OCI-LY7 (cell line): Measurements from ENCODE around the gene PDSS1. TPM values are rescaled to one million over a fixed set of nuclear protein-coding genes. Genes with fewer than 3 reads are reported as not detected.

Experiments
- BruUV-seq: library from RNA; stranded (reverse); fragments of 400-500 nt; replicated peaks from 2 replicates; lab custom pipeline; 2021; lab: Mats Ljungman, UMichigan
- CTCF ChIA-PET: fragments of 300-600 bp; sonication (Branson Sonifier 250); formaldehyde crosslinking; loops from one replicate; lab custom pipeline; 2022; ENCODE audit warnings: antibody characterized with exemption; ENCODE audit not compliant: unreplicated experiment; lab: Charles Lee
- POLR2A ChIA-PET: fragments of 300-600 bp; sonication (Branson Sonifier 250); formaldehyde crosslinking; loops from one replicate; lab custom pipeline; 2022; ENCODE audit warnings: antibody characterized with exemption; lab: Charles Lee
- DNase-seq: peaks from one replicate; pipeline ENCODE4 v3.0.0-alpha.2; 2015; ENCODE audit warnings: low spot score
- H2AFZ ChIP-seq: fragments of 200-600 bp; sonication (generic), shearing (Covaris generic); 2 replicates; pipeline ENCODE4 v1.6.1; 2014; ENCODE audit warnings: mild to moderate bottlenecking, antibody characterized with exemption, low read length, moderate library complexity
- H3K27ac ChIP-seq: fragments of 200-600 bp; sonication (generic); 2 replicates; pipeline ENCODE4 v1.5.1; 2014; ENCODE audit warnings: mixed run types, low read depth, mild to moderate bottlenecking, moderate library complexity, low read length, inconsistent platforms; ENCODE audit not compliant: poor library complexity, severe bottlenecking
- H3K36me3 ChIP-seq: fragments of 200-600 bp; sonication (generic); 2 replicates; pipeline ENCODE4 v1.6.1; 2014; ENCODE audit warnings: mild to moderate bottlenecking, antibody characterized with exemption, low read length, moderate library complexity, mixed read lengths; ENCODE audit not compliant: insufficient read depth
- H3K4me1 ChIP-seq: fragments of 200-600 bp; sonication (generic); 2 replicates; pipeline ENCODE4 v1.5.1; 2014; ENCODE audit warnings: mild to moderate bottlenecking, low read length; ENCODE audit not compliant: insufficient read depth, poor library complexity, severe bottlenecking
- H3K4me2 ChIP-seq: fragments of 200-600 bp; sonication (generic); 2 replicates; pipeline ENCODE4 v1.6.1; 2014; ENCODE audit warnings: mild to moderate bottlenecking, low read length
- H3K4me3 ChIP-seq: fragments of 200-600 bp; sonication (generic); 2 replicates; pipeline ENCODE4 v1.5.1; 2014; ENCODE audit warnings: mild to moderate bottlenecking, low read depth, low read length; ENCODE audit not compliant: poor library complexity, severe bottlenecking
- H3K79me2 ChIP-seq: fragments of 200-600 bp; sonication (generic); 2 replicates; pipeline ENCODE4 v1.6.1; 2016; ENCODE audit warnings: low read depth, mild to moderate bottlenecking, low read length, moderate library complexity, mixed read lengths; ENCODE audit not compliant: insufficient read depth
- H3K9me2 ChIP-seq: fragments of 200-600 bp; sonication (generic); 2 replicates; pipeline ENCODE4 v1.6.1; 2016; ENCODE audit warnings: mild to moderate bottlenecking, low read length, mixed read lengths; ENCODE audit not compliant: insufficient read depth
- H3K9me3 ChIP-seq: fragments of 200-600 bp; sonication (generic); 2 replicates; pipeline ENCODE4 v1.6.1; 2014; ENCODE audit warnings: mild to moderate bottlenecking, mixed run types, low read length, mixed read lengths
- H4K20me1 ChIP-seq: fragments of 200-600 bp; sonication (generic); 2 replicates; pipeline ENCODE4 v1.6.1; 2014; ENCODE audit warnings: mild to moderate bottlenecking, antibody characterized with exemption, low read length, moderate library complexity, mixed read lengths; ENCODE audit not compliant: insufficient read depth
- CTCF ChIP-seq: fragments of 200-600 bp; sonication (generic); conservative IDR thresholded peaks from 2 replicates; pipeline ENCODE4 v1.5.1; 2014; ENCODE audit warnings: mild to moderate bottlenecking, antibody characterized with exemption, low read length, moderate library complexity, mixed read lengths
- EZH2phosphoT487 ChIP-seq: fragments of 200-600 bp; sonication (generic); IDR thresholded peaks from 2 replicates; pipeline ENCODE4 v1.6.1; 2018; ENCODE audit warnings: low read depth, borderline replicate concordance, mild to moderate bottlenecking, mixed run types, antibody characterized with exemption, low read length, moderate library complexity, mixed read lengths
- intact Hi-C: fragments of 100-400 bp; cut with micrococcal nuclease; formaldehyde crosslinking; loops from one replicate; pipeline ENCODE4 v1.10.0; 2022; ENCODE audit not compliant: unreplicated experiment
- total RNA-seq, 2 experiments: library from RNA; depleted of rRNA in 1 of 2; stranded (reverse); fragments of >200 nt in 1 of 2; shearing (Covaris generic) in 1 of 2; gene quantifications; 2 replicates each; pipeline ENCODE4 v1.2.3, GENCODE V29; 2014 to 2022

PDSS1 gene
- total RNA-seq, 2 experiments from 2014 or later: 16.9 to 20.4 TPM

- TF ChIP-seq EZH2phosphoT487: no peak
- TF ChIP-seq CTCF: no peak
- Histone ChIP-seq H3K36me3 (peaks cover 31% of the 10 kb centered on the region), H4K20me1 (no peaks in the 10 kb centered on the region; the same call in 1 of the 2 replicates), H3K4me1 (peaks cover 49% of the 10 kb centered on the region), H3K27ac (no peak overlapping the region), H3K79me2 (peaks cover 100% of the 10 kb centered on the region), H3K4me3 (no peak overlapping the region), H3K9me3 (no peaks in the 10 kb centered on the region), H3K4me2 (no peak overlapping the region), H3K9me2 (no peaks in the 10 kb centered on the region), H2AFZ (no peak overlapping the region)
- ChIA-PET CTCF (no interaction called here), POLR2A (interaction anchor here (0.5 to 0.6 kb wide), 2 partner anchors 37 to 79 kb away, joined by 3 read pairs; no protein-coding TSS in a partner anchor)
- DNase-seq: no peak
- no TSS peak for BruUV-seq
- intact Hi-C loops: no loop called here
Observed at GRCh38 chr10:26777686-26778085, 80.2 kb downstream of the PDSS1 start.

- peak; percentile 26 for DNase-seq
- Histone ChIP-seq H3K4me3 (no peak overlapping the region), H3K9me3 (no peaks in the 10 kb centered on the region), H3K4me1 (peaks cover 64% of the 10 kb centered on the region), H3K79me2 (peaks cover 100% of the 10 kb centered on the region), H3K36me3 (peaks cover 29% of the 10 kb centered on the region), H3K27ac (no peak overlapping the region), H4K20me1 (no peaks in the 10 kb centered on the region; the same call in 1 of the 2 replicates), H3K4me2 (peak overlapping the region; percentile 3; the same call in 1 of the 2 replicates), H3K9me2 (no peaks in the 10 kb centered on the region), H2AFZ (no peak overlapping the region)
- no peak for TF ChIP-seq EZH2phosphoT487
- TF ChIP-seq CTCF: no peak
- no TSS peak for BruUV-seq
- POLR2A ChIA-PET: interaction anchor here (0.7 to 1.9 kb wide), 3 partner anchors 10 to 1746 kb away, joined by 3 to 7 read pairs (median 5); no protein-coding TSS in a partner anchor
- CTCF ChIA-PET: no interaction called here
- intact Hi-C loops: no loop called here
Observed at GRCh38 chr10:26779176-26779860, 81.8 kb downstream of the PDSS1 start.
